NK-92 (cell line): ENCODE measurements around the gene GAS2.

ENCODE experiments used
- DNase-seq: peaks from one replicate; lab custom pipeline; 2025; ENCODE audit not compliant: unreplicated experiment; lab: John Stamatoyannopoulos, UW

The GAS2 gene

GRCh38 chr11:22725079-22725478 is 58.7 kb downstream of the GAS2 start:
- no peak for DNase-seq

- DNase-seq = no peak
Measured at GRCh38 chr11:22728600-22729389, 62.4 kb downstream of the GAS2 start.

- DNase-seq = no peak
Measured at GRCh38 chr11:22730319-22730718, 63.9 kb downstream of the GAS2 start.

GRCh38 chr11:22732588-22732987 is 66.2 kb downstream of the GAS2 start:
- DNase-seq = no peak

GRCh38 chr11:22733475-22734248 is 67.3 kb downstream of the GAS2 start:
- DNase-seq = no peak

GRCh38 chr11:22734628-22735345 is 68.4 kb downstream of the GAS2 start:
- DNase-seq = no peak

GRCh38 chr11:22742157-22742613 is 75.8 kb downstream of the GAS2 start:
- DNase-seq = no peak

GRCh38 chr11:22749536-22749935 is 83.1 kb downstream of the GAS2 start:
- no peak for DNase-seq

- no peak for DNase-seq
Measured at GRCh38 chr11:22752908-22753310, 86.5 kb downstream of the GAS2 start.

- no peak for DNase-seq
Measured at GRCh38 chr11:22753416-22753815, 87.0 kb downstream of the GAS2 start.

- DNase-seq = no peak
Measured at GRCh38 chr11:22761066-22761465, 94.7 kb downstream of the GAS2 start.

GRCh38 chr11:22763166-22763565 is 96.8 kb downstream of the GAS2 start:
- DNase-seq = no peak

- DNase-seq = no peak
Measured at GRCh38 chr11:22764735-22765134, 98.3 kb downstream of the GAS2 start.

- no peak for DNase-seq
Measured at GRCh38 chr11:22768281-22768680, 101.9 kb downstream of the GAS2 start.

GRCh38 chr11:22769081-22769480 is 102.7 kb downstream of the GAS2 start:
- DNase-seq = no peak

GRCh38 chr11:22774716-22775115 is 108.3 kb downstream of the GAS2 start:
- no peak for DNase-seq

GRCh38 chr11:22775248-22775647 is 108.8 kb downstream of the GAS2 start:
- no peak for DNase-seq

GRCh38 chr11:22778642-22779041 is 112.2 kb downstream of the GAS2 start:
- DNase-seq = no peak

- DNase-seq = no peak
Measured at GRCh38 chr11:22779850-22780249, 113.4 kb downstream of the GAS2 start.

GRCh38 chr11:22780952-22781593 is 114.7 kb downstream of the GAS2 start:
- DNase-seq = no peak

- no peak for DNase-seq
Measured at GRCh38 chr11:22785251-22785650, 118.8 kb downstream of the GAS2 start.
